ENCODE measurements around the gene CDH23. TPM values are rescaled to one million over a fixed set of nuclear protein-coding genes. Genes with fewer than 3 reads are reported as not detected.
A peak's percentile ranks its signal among the peaks of the same experiment; 100 is the strongest.

The CDH23 gene
- total RNA-seq, 1 donor from 2014 or later: 3.7 TPM

DNA sequence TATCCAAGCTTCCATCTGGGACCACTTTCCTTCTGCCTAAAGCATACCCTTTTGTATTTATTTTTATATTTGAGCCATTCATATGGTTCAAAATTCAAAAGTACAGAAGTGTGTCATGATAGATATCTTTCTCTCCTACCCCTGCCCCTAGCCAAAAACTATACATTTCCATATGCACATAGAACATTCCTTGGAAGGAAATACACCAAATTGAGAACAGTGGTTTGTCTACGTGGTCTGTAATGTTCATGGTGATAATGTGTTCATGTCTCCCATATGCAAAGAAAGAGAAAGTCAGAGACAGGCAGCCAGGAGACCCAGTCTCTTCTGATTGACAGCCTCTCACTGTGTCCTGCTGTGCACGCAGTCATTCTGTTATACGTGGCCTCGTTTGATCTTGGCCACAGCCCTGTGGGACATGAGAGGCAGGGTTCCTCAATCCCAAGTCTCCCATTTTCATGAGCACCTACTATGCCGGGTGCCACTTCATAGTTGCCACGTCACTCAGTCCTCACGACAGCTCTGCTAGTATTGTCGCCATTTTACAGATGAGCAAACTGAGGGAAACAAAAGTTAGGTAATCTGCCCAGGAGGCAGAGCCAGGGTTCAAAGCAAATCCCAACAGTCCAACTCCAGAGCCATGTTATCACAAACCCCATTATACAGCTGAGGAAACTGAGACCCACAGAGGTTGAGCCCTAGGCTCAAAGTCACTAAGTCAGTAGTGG, 8.0 kb upstream of the CDH23 start:
- no peak for DNase-seq
- intact Hi-C loops (cut with DNase I): loop anchor here (10.0 kb wide), 1 partner anchor 416 kb away; no protein-coding TSS in a partner anchor
- ATAC-seq (ENCODE audit: poor library complexity): no peak

DNA sequence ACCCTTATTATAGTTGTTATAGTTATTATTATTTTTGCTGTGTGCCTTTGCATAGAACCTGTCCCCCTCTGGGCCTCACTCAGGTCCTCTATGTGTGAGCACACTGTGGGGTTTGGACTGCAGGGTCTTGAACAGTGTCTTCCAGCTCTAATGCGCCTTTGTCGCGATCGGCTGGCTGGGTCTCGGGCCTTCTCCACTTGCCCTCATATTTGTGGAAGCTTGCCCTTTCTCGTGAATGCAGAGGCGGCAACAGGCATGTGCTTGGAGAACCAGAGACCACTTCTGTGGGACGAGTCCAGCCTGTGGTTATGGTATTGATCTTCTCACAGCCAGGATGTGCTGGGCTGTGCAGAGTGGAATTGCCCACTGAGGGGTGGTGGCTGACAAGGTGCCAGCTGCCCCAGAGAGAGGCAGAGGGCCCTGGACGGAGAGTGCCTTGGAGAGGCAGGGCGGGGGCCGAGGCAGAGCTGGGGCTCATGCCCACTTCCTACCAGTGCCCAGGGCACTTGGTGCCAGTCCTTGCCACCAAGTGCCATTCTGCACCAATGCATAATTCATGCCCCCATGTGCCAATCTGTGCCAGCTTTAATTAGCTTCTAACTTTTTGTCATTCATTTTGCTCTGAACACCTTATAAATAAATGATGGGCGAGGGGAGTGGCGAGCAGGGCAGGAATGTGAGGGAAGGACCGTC, 6.8 kb upstream of the CDH23 start:
- intact Hi-C loops (cut with DNase I): loop anchor here (10.0 kb wide), 1 partner anchor 415 kb away; no protein-coding TSS in a partner anchor
- no peak for ATAC-seq (ENCODE audit: poor library complexity)
- no peak for DNase-seq

DNA sequence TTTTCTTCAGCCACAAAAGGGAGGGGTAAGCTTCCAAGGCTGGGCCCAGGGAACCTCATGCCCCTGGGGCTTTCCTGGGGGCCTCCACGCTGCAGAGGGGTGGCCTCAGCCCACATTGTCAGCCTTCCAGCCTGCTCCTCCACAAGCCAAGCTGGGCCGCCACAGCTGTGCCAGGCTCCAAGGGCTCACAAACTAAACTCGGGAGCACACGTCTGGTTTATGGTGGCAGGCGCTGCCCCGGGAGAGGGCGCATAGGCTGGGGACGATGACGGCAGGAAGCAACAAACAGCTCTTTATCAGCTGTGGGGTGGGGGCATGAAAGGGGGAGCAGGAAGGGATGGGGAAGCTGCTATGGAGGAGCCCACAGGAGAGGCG, 6.3 kb upstream of the CDH23 start:
- ATAC-seq (ENCODE audit: poor library complexity): no peak
- intact Hi-C loops (cut with DNase I): no loop called here

DNA sequence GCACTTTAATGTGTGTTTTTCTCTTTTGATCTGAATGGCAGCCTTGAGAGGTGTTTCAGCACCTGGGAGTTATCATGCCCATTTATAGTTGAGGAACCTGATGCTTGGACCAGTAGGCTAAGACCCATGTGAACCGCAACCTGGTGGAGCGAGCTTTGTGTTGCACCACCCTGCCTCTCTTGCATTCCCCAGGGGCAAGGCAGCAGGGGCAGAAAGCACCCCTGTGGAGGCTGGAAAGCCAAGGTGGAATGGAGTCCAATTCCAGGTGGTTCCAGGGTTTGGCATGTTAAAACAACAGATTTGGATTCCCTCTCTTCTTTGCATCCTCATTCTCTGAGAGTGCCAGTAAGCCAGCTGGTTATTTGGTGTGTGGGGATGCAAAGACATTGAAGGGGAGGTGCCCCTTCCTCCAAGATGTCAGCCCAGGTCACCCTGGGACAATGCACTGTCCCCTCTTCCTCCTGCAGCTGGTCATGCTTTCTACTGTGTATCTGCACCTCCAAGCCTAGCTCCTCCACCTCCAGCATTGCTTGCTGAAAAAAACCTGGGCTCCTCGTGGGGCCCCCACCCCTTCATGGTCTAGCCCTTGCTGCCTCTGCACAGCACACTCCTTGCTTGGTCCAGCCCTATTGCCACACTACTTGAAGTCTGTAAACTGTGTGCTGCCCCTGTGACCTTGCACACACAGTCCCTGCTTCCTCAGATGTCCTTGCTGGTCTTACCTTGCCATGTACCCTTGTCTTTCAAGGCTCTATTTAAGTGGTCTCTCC, 5.6 kb upstream of the CDH23 start:
- ATAC-seq (ENCODE audit: poor library complexity): no peak
- DNase-seq: no peak
- intact Hi-C loops (cut with DNase I): no loop called here

More for the DNA sequence above, 6.3 kb upstream of the CDH23 start:
- DNase-seq: no peak

DNA sequence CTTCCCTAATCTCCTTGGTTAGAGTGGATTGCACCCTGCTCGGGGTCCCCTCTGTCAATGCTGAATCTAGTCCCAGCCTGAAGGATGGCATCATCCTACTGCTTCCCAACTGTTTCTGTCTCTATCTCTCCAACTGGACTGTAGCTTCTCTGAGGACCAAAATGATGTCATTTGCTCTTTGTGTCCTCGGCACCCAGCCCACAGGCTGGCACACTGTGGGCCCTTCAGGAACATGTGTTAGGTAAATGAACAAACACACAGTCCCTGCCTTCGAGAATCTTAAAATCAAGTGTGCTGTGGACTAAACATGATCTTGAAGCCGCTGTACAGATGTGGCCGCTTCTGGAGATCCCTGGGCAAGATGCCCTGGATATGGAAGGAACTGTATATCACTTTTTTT, 5.0 kb upstream of the CDH23 start:
- DNase-seq (no peak), ATAC-seq (ENCODE audit: poor library complexity) (no peak)
- intact Hi-C loops (cut with DNase I): no loop called here

DNA sequence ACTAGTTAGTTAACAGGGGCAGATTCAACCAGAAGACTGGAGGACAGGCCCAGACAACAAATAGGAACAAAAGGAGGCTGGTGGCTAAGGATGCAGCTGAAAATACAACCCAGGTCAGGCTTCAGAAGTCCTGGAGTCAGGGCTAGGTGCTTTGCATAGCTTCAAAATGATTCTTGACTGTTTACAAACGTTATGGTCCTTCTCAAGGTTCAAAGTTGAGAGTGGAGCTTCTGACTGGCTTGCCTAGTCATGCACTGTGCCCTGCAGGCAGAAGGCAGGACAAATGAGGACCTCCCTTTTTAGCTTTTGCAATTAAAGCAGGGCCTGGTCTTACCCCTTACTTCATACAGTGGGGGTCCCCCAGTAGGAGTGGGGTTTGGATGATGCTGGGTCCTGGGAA, 4.4 kb upstream of the CDH23 start:
- no peak for DNase-seq
- ATAC-seq (ENCODE audit: poor library complexity): no peak
- intact Hi-C loops (cut with DNase I): no loop called here

DNA sequence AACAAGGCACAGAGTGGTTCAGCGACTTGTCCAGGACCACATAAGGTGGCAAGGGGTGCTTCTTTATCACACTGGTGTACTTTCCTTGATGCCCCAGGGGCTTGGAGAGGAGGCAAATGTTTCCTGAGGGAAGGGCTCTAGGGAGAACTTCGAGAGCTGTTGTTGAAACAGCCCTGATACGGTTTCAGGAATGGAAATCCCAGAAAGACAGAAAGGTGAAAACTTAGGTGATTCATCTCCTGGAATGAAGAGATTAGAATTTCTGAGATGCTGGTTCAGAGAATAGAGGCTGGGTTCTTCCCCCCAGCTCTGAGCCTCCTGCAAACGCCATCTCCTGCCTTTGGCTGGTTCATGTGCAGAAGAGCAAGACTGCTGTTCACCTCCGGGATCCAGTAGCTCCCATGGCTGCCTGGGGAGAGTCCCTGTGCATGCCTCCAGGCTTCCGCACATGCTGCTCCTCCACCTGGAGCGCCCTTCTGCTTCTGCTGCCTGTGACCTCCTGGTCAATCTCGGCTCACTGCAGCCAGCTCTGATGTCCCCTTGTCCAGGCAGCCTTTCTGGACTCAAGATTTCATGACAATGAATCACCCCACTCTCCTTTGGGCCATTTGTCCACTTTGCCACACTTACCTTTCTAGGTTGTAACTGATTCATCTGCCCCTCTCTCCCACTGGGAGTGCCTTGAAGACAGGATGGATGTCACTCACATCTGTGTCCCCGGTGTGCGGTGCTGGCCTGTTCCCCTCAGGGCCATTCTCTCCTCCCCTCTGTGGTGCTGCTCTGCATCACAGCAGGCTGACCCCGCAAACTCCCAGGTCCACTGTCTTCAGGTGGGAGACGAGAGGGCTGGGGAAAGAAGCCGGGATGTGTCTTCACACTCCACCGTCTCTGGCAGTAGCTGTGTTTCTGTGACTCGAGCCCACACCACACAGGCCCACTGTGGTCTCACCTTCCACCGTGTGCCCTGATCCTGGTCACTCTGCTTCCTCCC, 3.6 kb upstream of the CDH23 start:
- intact Hi-C loops (cut with DNase I): no loop called here
- DNase-seq: no peak
- ATAC-seq (ENCODE audit: poor library complexity): no peak

DNA sequence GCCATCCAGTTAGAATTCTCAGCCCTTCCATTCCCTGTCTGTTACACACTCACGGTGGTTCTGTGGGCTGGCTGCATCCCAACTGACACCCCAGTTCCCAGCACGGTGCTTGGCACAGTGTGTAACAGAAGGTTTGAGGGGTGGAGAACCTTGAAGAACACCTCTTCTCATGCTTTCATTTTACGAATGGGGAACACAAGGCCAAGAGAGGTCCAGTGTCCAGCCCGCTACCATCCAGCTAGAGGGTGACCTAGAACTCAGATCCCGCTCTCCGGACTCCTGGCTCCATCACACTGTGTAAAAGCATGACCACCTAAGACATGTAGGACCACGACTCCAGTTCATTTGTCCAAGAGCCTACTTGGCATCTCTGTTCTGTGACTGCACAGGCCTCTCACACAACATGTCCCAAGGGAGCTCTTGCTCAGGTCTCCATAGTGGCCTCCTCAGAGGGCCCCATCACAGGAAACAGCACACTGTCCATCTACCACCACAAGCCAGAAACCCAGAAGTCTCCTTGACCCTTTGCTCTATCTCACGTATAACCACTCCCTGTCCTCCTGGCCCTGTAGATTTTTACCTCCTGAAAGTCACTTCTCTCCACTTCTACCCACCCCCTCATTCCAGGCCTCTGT, 2.8 kb upstream of the CDH23 start:
- intact Hi-C loops (cut with DNase I): no loop called here
- DNase-seq: no peak

DNA sequence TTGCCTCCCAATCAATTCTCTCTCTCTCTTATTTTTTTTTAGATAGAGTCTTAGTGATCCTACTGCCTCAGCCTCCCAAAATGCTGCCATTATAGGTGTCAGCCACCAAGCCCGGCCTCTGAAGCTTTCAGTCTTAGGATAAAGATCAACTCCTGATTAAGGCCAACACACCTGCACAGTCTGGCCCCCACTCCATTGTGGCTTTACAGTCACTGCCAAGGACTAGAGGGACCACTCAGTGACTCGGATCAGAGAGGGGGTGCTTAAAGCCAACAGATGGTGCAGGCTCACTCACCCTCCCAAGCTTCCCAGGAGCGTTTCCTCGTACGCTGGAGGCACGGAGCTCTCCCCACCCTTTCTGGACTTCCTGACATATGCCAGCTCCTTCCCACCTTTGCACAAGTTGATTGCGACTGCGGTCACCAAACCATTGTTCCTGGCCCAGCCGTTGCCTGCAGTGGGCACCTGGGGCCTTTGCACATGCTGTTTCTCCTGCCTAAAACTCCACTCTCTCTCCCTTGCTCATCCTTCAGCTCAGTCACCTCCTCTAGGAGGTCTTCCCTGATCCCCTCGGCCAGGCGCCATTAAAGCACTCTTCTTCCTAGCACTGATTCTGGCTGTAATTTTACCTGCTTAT, 1.7 kb upstream of the CDH23 start:
- no peak for ATAC-seq (ENCODE audit: poor library complexity)
- intact Hi-C loops (cut with DNase I): loop anchor here (5.0 kb wide), 2 partner anchors 177 to 312 kb away; no protein-coding TSS in a partner anchor
- DNase-seq: no peak

More for the DNA sequence above, 2.8 kb upstream of the CDH23 start:
- ATAC-seq (ENCODE audit: poor library complexity): no peak

DNA sequence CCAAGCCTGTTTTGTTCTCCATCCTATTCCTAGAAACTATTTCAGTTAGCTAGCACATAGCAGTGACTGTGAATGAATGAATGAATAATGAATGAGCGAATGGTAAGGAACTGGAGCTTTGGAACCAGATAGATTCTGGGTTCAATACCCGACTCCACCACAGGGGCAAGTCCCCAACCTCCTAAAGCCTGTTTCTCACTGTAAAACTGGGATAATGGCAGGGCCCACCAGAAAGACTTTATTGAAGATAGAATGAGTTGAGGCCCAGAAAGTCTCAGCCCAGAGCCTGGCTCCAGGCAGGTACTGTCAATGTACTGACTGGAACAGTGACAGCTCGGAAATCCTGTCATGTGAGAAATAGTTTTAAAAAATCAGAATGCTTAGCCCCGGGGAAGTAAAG, 1.1 kb upstream of the CDH23 start:
- no peak for ATAC-seq (ENCODE audit: poor library complexity)
- DNase-seq: no peak
- intact Hi-C loops (cut with DNase I): loop anchor here (2.0 to 5.0 kb wide), 3 partner anchors 87 to 312 kb away; no protein-coding TSS in a partner anchor

DNA sequence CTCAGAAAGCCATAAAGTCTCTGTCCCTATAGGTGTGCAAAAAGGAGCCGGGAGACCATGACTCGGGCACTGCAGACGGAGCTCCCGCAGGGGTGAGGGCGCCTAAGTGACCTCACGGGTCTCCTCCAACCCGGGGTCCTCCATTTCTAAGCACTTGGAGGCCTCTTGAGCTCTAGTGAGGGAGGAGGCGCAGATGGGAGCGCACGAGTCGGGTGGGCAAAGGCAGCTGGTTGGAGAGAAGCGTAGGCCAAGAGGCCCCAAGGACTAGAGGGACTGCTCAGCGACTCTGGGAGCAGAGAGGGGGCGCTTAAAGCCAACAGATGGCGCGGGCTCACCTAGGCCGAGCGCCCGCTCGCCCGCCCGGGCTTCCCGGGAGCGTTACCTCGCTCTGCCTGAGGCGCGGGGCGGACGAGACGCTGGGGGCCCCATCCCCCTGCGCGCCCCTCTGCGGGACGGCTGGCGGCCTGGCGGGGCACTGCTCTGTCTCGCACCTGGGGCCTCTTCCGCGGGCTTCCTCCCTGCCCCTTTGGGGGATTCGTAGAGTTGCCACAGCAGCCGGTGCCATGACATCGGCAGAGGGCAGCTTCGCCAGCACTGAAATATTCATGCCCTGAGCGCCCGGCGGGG, 523 bp upstream of the CDH23 start:
- intact Hi-C loops (cut with DNase I): loop anchor here (2.0 to 5.0 kb wide), 3 partner anchors 87 to 311 kb away; no protein-coding TSS in a partner anchor
- peak; percentile 95 for ATAC-seq (ENCODE audit: poor library complexity)
- DNase-seq: peak; percentile 75

DNA sequence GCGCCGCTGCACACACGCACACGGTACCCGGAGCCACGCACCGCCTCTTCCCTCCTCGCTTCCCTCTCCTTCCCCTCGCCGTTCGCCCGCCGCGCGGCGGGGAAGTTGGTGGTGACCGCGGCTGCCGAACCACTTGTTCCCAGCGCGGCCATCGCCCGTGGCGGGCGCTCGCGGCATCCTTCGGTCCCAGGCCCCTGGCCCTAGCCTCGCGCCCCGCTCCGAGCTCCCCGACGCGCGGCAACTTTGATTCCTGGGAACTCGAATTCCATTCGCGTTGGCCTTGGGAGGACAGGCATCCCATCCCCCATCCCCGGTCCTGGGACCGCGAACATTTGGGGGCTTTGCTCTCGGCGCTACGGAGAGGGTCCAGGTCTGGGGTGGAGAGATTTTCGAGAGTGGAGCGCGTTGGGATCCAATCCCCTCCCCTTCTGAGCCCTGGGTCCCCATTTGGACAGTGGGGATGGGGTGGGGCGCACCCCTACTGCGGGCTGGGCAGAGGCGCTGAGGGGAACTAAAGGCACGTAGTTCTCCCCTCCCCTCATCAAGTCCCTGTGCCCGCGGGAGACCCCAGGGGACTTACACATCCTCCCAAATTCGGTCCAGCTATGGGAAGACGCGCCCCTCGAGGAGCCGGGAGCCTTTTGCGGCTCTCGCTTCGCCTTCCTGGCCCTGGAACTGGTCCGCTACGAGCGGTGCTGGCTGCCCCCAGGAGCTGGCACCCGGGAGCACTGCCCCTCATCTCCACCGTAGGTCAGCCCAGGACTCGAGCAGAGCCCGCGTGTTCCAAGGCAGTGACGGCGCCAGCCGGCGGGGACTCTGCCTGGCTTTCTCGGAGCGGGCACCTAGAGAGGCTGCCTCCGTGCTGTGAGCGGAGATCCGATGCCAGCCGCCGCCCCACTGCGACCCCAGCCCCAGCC, 834 bp downstream of the CDH23 start:
- no peak for ATAC-seq (ENCODE audit: poor library complexity)

DNA sequence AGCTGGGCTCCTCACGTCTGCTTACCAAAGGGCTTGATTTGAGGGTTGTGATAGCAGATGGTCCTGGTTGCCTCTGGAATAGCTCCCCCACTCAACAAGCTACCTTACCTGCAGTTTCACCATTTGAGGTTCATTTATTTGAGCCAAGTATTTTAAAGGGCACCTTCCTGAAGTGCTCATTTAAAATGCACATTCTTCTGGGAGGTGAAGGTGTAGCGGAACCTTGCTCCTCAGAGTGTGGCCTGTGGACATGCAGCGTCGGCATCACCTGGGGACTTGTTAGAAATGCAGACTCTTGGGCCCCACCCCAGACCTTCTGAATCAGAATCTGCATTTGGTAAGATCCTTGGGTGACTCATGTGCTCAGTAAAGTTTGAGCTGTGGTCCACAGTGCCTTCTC, 2.3 kb downstream of the CDH23 start:
- ATAC-seq (ENCODE audit: poor library complexity) (no peak), DNase-seq (no peak)
- intact Hi-C loops (cut with DNase I): loop anchor here (5.0 kb wide), 2 partner anchors 173 to 308 kb away; no protein-coding TSS in a partner anchor

More for the DNA sequence above, 834 bp downstream of the CDH23 start:
- no peak for DNase-seq
- intact Hi-C loops (cut with DNase I): loop anchor here (2.0 to 5.0 kb wide), 3 partner anchors 85 to 310 kb away; no protein-coding TSS in a partner anchor

DNA sequence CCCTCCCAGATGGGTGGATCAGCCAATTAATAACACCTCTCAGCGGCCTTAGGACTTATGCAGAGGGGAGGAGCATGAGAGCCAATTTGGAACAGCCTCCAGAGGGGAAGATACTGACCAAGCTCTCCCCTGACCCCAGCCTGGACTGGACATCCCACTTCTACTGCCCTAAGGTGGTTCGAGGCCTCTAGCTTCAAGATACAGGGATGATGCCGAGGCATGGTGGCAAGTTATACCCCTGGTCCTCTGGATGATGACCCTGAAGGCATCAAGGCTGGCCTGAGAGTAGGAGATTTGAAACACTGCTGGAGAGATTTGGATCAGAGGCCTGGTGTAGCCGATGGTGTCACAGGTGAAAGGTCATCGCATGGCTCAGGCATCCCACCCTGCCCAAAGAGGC, 3.2 kb downstream of the CDH23 start:
- no peak for ATAC-seq (ENCODE audit: poor library complexity)
- DNase-seq: no peak
- intact Hi-C loops (cut with DNase I): loop anchor here (5.0 kb wide), 2 partner anchors 172 to 307 kb away; no protein-coding TSS in a partner anchor

DNA sequence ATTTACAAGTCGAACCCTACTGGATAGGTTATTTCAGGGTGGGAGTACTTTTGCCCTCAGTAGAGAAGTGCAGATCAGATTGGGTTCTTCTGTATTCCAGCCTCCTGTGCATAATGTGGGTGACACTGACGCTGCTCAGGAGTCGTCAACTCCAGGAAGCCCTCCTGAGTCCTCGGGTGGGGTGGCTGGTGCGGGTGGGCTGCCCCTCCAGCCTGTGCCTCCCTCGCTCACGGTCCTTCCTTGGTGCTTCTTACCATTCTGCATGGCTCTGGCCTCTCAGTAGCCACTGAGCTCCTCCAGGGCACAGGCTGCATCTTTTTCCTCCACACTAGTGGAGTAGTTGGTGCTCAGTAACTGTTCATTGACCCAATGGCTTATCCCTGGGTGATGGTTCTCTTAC, 4.3 kb downstream of the CDH23 start:
- intact Hi-C loops (cut with DNase I): no loop called here
- DNase-seq (no peak), ATAC-seq (ENCODE audit: poor library complexity) (no peak)

DNA sequence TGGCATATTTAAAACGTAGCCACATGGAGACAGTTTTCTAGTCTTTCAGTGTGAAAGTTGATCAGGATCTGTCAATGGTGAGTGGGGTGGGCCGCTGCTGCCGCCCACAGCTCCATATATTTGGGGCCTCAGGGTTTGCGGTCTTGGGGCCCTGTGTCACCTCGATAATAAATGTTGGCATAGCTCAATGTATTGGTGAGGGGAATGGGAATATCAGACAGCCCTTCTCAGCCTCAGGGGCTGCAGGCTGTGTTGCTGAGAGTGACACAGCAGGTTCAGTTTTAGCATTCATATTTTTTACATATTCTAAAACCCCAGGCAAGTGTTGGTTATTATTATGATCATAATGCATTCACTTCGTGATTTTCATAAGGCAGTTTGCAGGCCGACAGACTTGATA, 5.3 kb downstream of the CDH23 start:
- intact Hi-C loops (cut with DNase I): no loop called here
- no peak for DNase-seq
- no peak for ATAC-seq (ENCODE audit: poor library complexity)

Data from Right ventricle myocardium superior (tissue), 1 donor.